Left renal cortex interstitium (tissue), 4 donors: ENCODE results near the gene SPAG17. TPM values are rescaled to one million over a fixed set of nuclear protein-coding genes. Genes with fewer than 3 reads are reported as not detected.
"Not testable (repeated sequence)": the region's sequence is repeated elsewhere in the genome, so short reads cannot be mapped to it uniquely, and the experiment has no call there.

Experiments
- DNase-seq, 4 donors: peaks; one replicate each; pipeline ENCODE4 v3.0.0-alpha.2; 2013; ENCODE audit warnings: low read depth in 4 of 4, low spot score in 2 of 4, missing footprints in 1 of 4
- polyA plus RNA-seq, 4 donors: library from polyadenylated mRNA; unstranded; fragments of 120-200 nt; gene quantifications; one replicate each; pipeline ENCODE4 v1.2.1, GENCODE V29; 2013; ENCODE audit not compliant: insufficient read length in 4 of 4

The SPAG17 gene
- polyA plus RNA-seq, 4 donors: 4.1 to 16.6 (median 9.2) TPM

- DNase-seq: not testable (repeated sequence)
Observed at GRCh38 chr1:117922717-117923116, 262.3 kb downstream of the SPAG17 start.

GRCh38 chr1:117921991-117922390 is 263.0 kb downstream of the SPAG17 start:
- DNase-seq: no peak

GRCh38 chr1:117919376-117919775 is 265.7 kb downstream of the SPAG17 start:
- no peak for DNase-seq

GRCh38 chr1:117911051-117911450 is 274.0 kb downstream of the SPAG17 start:
- DNase-seq: no peak

GRCh38 chr1:117905019-117905418 is 280.0 kb downstream of the SPAG17 start:
- no peak for DNase-seq

- DNase-seq: no peak
Observed at GRCh38 chr1:117904485-117904884, 280.5 kb downstream of the SPAG17 start.
